Breast epithelium (tissue), 3 donors: ENCODE measurements around the gene ASPRV1.

Experiments used
- CTCF ChIP-seq, 3 donors: fragments of 450-650 bp; IDR thresholded peaks; one replicate each; pipeline ENCODE4 v1.5.1; 2016 to 2017; ENCODE audit warnings: antibody characterized with exemption in 3 of 3, mild to moderate bottlenecking in 3 of 3, moderate library complexity in 3 of 3
- POLR2A ChIP-seq: fragments of 450-650 bp; IDR thresholded peaks from one replicate; pipeline ENCODE4 v1.6.1; 2016; ENCODE audit warnings: antibody characterized with exemption, mild to moderate bottlenecking, moderate library complexity
- POLR2AphosphoS5 ChIP-seq, 3 donors: sonication (generic); formaldehyde crosslinking; IDR thresholded peaks; one replicate each; pipeline ENCODE4 v1.6.1; 2017; ENCODE audit warnings: antibody characterized with exemption in 3 of 3

GRCh38 chr2:69926849-69927515 lies 34.4 kb downstream of the ASPRV1 start:
- no peak for TF ChIP-seq CTCF (IDR thresholded peaks at IDR 0.05)
- no peak for TF ChIP-seq POLR2A
- TF ChIP-seq POLR2AphosphoS5 (IDR thresholded peaks at IDR 0.05), result no peak
